Psoas muscle (tissue), 8 donors: Measurements from ENCODE around the gene ATP6V1F. TPM values are rescaled to one million over a fixed set of nuclear protein-coding genes. Genes with fewer than 3 reads are reported as not detected.
A peak's percentile ranks its signal among the peaks of the same experiment; 100 is the strongest.

Experiments used
- ATAC-seq, 4 donors: fragments of 200-7000 bp; cut with Tn5 transposase; one replicate each; pipeline ENCODE4 v1.9.1; 2020; ENCODE audit warnings: moderate library complexity in 3 of 4, mild to moderate bottlenecking in 2 of 4
- DNase-seq, 2 donors: peaks; one replicate each; pipeline ENCODE4 v3.0.0-alpha.2; 2020
- H3K27ac ChIP-seq: fragments of 200-600 bp; one replicate; pipeline ENCODE4 v1.8.0; 2022
- H3K27me3 ChIP-seq, 3 donors: fragments of 200-600 bp in 1 of 3; one replicate each; pipeline versions ENCODE4 v1.6.1 to v1.8.0; 2013 to 2022; ENCODE audit warnings: low read length in 2 of 3, mild to moderate bottlenecking in 2 of 3, moderate library complexity in 1 of 3; ENCODE audit not compliant: insufficient read depth in 3 of 3
- H3K36me3 ChIP-seq, 2 donors: fragments of 200-600 bp in 1 of 2; one replicate each; pipeline versions ENCODE4 v1.6.1 to v1.8.0; 2013 to 2022; ENCODE audit warnings: low read depth in 1 of 2, mild to moderate bottlenecking in 1 of 2, moderate library complexity in 1 of 2; ENCODE audit not compliant: insufficient read depth in 1 of 2
- H3K4me1 ChIP-seq: fragments of 200-600 bp; one replicate; pipeline ENCODE4 v1.8.0; 2022
- H3K4me3 ChIP-seq: fragments of 200-600 bp; one replicate; pipeline ENCODE4 v1.8.0; 2022; ENCODE audit warnings: mild to moderate bottlenecking
- H3K9me3 ChIP-seq: fragments of 200-600 bp; one replicate; pipeline ENCODE4 v1.8.0; 2022
- CTCF ChIP-seq: fragments of 200-600 bp; IDR thresholded peaks from one replicate; pipeline ENCODE4 v1.8.0; 2022; ENCODE audit warnings: antibody characterized with exemption
- WGBS, 3 donors: extraction: QIAGEN DNeasy Blood & Tissue Kit; methylation state at CpG; one replicate each; pipeline versions ENCODE4 v1.1.6 to v1.1.7; 2013; 5-methylcytosine and 5-hydroxymethylcytosine counted together
- intact Hi-C, 2 donors: fragments of 100-400 bp; cut with DNase I; formaldehyde crosslinking; loops; one replicate each; pipeline versions ENCODE4 v1.11.0 to v1.14.2; 2022
- polyA plus RNA-seq, 3 donors: library from polyadenylated mRNA; stranded (reverse); fragments of 200-250 nt; gene quantifications; one replicate each; pipeline ENCODE4 v1.2.3, GENCODE V29; 2013
- total RNA-seq, 4 donors: library from RNA; stranded (reverse); fragmentation: NEBNext Ultra II Directional in 2 of 4; extraction: Animal tissue kit (Norgen Biotek cat#: 25700) in 2 of 4; gene quantifications; one replicate each; pipeline versions ENCODE4 v1.2.1 to v1.2.4, GENCODE V29; 2021 to 2023
- donor health status: healthy with polysubstance abuse.
- donor health status: DM: no; HTN: no; CAD: no; lungs with moderate emphysema.
- donor health status: Bipolar disorder and iron deficiency.
- donor health status: healthy.
- donor health status: DM: yes; HTN: yes; CAD: no.
- donor health status: DM: no; HTN: no; CAD: no.
- donor health status: DM: no; HTN: no; CAD: no.
- donor health status: DM: yes; HTN: yes; CAD: no.

The ATP6V1F gene
- total and polyA plus RNA-seq, 7 donors = 103 to 210 (median 143) TPM

- WGBS, 3 donors = 52 to 66% (median 60%) methylated on average over 11 to 14 of the region's 14 CpGs
- peak in 1 of 2 donors; percentile 40 for DNase-seq
Measured at GRCh38 chr7:128886391-128887168, 23.9 kb downstream of the ATP6V1F start.

GRCh38 chr7:128887169-128888038 is 24.7 kb downstream of the ATP6V1F start:
- no peaks in the 10 kb centered on the region for H3K4me1 ChIP-seq
- H3K36me3 ChIP-seq = no peaks in the 10 kb centered on the region
- DNase-seq = no peak
- no peak for TF ChIP-seq CTCF
- no peaks in the 10 kb centered on the region for H3K9me3 ChIP-seq
- WGBS, 3 donors = 79 to 88% (median 84%) methylated on average over 7 of the region's 7 CpGs
- intact Hi-C loops = no loop called here
- ATAC-seq = no peak
- no peak overlapping the region for H3K27ac ChIP-seq
- H3K4me3 ChIP-seq = no peak overlapping the region
- H3K27me3 ChIP-seq = peaks cover 0 to 20% (median 4%) of the 10 kb centered on the region in 3 donors

More at GRCh38 chr7:128886391-128887168, 23.9 kb downstream of the ATP6V1F start:
- no peak for ATAC-seq
- Histone ChIP-seq H3K9me3 (no peaks in the 10 kb centered on the region), H3K4me1 (no peaks in the 10 kb centered on the region), H3K4me3 (no peak overlapping the region), H3K36me3 (no peaks in the 10 kb centered on the region), H3K27ac (no peak overlapping the region), H3K27me3 (peaks cover 0 to 17% (median 4%) of the 10 kb centered on the region in 3 donors)
- intact Hi-C loops = no loop called here
- no peak for TF ChIP-seq CTCF

- no peak for TF ChIP-seq CTCF
- ATAC-seq = no peak
- peaks cover 0 to 20% (median 4%) of the 10 kb centered on the region in 3 donors for H3K27me3 ChIP-seq
- WGBS, 3 donors = 83 to 91% (median 90%) methylated on average over 7 of the region's 7 CpGs
- H3K36me3 ChIP-seq = no peaks in the 10 kb centered on the region
- no peak overlapping the region for H3K27ac ChIP-seq
- no peak overlapping the region for H3K4me3 ChIP-seq
- intact Hi-C loops = no loop called here
- DNase-seq = no peak
- no peaks in the 10 kb centered on the region for H3K9me3 ChIP-seq
- H3K4me1 ChIP-seq = no peaks in the 10 kb centered on the region
Measured at GRCh38 chr7:128888039-128888755, 25.5 kb downstream of the ATP6V1F start.

- intact Hi-C loops = no loop called here
- H3K4me3 ChIP-seq = no peak overlapping the region
- H3K27me3 ChIP-seq = peaks cover 0 to 20% (median 4%) of the 10 kb centered on the region in 3 donors
- TF ChIP-seq CTCF = no peak
- DNase-seq (no peak), ATAC-seq (no peak)
- WGBS, 3 donors = 79 to 83% (median 80%) methylated on average over 11 of the region's 11 CpGs
- H3K36me3 ChIP-seq = no peaks in the 10 kb centered on the region
- H3K4me1 ChIP-seq = no peaks in the 10 kb centered on the region
- no peak overlapping the region for H3K27ac ChIP-seq
- H3K9me3 ChIP-seq = no peaks in the 10 kb centered on the region
Measured at GRCh38 chr7:128888756-128889095, 26.1 kb downstream of the ATP6V1F start.
